GM19438 (cell line): ENCODE measurements around the gene SLC13A3.

Source experiments
- ATAC-seq: cut with Tn5 transposase; IDR thresholded peaks from one replicate; pipeline ENCODE4 v1.9.1; 2021; ENCODE audit warnings: low read depth; ENCODE audit not compliant: unreplicated experiment

Gene SLC13A3

GRCh38 chr20:46651091-46651962 is at the start of gene SLC13A3:
Gene SLC13A3, minus strand, starts transcription at chr20:46651459. Its CDS starts 38 bp downstream, at chr20:46651421.
- ATAC-seq = no peak

DNA sequence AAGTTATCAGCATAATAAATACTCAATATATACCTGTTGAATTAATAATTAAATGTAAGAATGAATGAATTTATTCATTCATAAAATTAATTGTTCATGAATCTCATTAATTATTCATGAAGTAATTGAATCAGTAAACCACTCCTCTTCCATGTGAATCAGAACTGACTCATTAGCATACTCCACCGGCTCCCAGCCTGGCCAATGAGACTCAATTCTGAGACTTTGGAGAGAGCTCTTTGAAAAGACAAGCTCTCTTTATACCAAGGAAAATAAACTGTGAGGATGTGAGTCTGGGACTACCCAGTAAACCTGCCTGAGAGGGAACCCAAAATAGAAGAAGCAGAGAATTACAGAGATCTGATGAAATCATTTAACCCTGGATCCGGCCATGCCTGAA is 49.8 kb upstream of the SLC13A3 start:
- no peak for ATAC-seq

DNA sequence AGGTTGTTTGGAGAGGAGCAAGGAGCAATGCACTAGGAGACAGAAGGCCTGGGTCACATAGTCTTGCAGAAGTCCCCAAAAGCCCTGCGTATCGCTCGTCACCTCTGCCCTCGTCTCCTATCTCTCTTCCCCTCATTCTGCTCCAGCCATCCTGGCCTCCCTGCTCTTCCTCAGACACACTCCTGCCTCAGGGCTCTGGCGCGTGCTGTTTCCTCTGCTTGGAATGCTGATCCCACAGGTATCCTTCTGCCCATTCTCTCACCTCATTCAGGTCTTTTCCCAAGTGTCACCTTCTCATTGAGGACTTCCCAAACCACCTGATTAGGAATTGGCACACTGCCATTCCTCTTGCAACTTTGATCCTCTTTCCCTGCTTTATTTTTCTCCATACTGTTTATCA is 49.2 kb upstream of the SLC13A3 start:
- ATAC-seq = no peak

- ATAC-seq = no peak
Measured at GRCh38 chr20:46699651-46700359, 48.5 kb upstream of the SLC13A3 start.

DNA sequence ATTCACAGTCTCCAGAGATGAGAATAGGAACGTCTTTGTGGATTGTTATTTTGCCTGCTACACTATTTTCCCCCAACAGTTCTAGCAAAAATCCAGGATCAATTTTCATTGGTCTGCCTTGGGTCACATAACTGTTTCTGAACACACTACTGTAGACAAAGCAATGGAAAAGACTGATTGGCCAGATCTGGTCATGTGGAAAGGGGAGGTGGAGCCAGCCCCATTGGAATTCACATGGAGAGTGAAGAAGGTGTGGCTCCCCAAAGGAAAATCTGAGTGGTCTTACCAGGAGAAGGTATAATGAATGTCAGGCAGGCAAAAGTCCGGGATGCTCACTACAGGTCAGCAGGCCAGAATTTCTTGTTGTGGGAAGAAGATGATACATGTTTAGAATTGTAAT is 47.5 kb upstream of the SLC13A3 start:
- ATAC-seq = no peak

- ATAC-seq = no peak
Measured at GRCh38 chr20:46696791-46697279, 45.6 kb upstream of the SLC13A3 start.

DNA sequence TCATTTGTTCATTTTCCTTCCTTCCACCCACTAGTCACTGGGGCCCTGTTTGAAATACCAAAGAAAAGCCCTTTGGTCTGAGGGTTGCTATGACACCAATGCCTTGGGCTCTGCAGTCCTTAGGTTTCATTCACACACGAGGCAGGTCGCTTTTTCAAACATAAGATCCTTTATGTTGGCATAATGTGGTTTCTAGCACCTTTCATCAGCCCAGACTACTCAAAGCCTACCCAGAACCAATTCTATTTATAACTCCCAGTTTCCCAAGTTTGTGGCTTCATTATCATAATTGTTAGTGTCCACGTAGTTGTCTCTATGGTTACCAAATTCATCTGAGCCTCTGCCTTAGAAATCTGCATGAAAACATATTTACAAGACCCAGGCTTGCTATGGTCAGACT is 44.6 kb upstream of the SLC13A3 start:
- no peak for ATAC-seq

- ATAC-seq = no peak
Measured at GRCh38 chr20:46694484-46694883, 43.2 kb upstream of the SLC13A3 start.

- no peak for ATAC-seq
Measured at GRCh38 chr20:46691196-46691595, 39.9 kb upstream of the SLC13A3 start.

GRCh38 chr20:46690219-46691106 is 39.2 kb upstream of the SLC13A3 start:
- ATAC-seq = no peak

GRCh38 chr20:46689754-46690085 is 38.5 kb upstream of the SLC13A3 start:
- no peak for ATAC-seq

GRCh38 chr20:46689082-46689753 is 38.0 kb upstream of the SLC13A3 start, which contains the start of gene TP53RK:
Gene TP53RK, minus strand, starts transcription at chr20:46689444. Its CDS starts 30 bp downstream, at chr20:46689414.
- ATAC-seq = peak; percentile 90

- no peak for ATAC-seq
Measured at GRCh38 chr20:46688151-46689081, 37.2 kb upstream of the SLC13A3 start.

DNA sequence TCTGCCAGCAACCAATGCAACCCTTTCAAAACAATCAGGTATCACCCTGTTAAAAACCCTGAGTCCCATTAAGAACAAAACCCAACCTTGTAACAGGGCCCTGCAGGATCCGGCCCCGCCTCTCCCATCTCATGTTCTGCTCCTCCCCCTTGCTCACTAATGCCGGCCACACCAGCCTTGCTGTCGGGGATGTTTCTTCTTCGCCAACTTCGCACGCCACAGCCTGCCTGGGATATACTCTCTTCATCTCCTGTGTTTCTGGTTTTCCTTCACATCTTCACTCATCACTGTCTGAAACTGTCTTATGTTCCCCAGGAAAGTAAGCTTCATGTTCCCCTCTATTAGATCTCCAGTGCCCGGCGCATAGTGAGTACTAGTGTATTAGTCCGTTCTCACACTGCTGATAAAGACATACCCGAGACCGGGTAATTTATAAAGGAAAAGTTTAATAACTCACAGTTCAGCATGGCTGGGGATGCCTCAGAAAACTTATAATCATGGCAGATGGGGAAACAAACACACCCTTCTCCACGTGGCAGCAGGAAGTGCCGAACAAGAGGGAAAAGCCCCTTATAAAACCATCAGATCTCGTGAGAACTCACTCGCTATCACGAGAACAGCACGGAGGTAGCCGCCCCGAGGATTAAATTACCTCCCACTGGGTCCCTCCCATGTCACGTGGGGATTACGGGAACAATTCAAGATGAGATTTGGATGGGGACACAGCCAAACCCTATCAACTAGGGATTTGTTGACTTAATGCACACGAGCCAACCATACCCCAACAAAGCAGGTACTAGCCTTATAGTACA is 32.9 kb upstream of the SLC13A3 start:
- no peak for ATAC-seq

- ATAC-seq = no peak
Measured at GRCh38 chr20:46683668-46683938, 32.3 kb upstream of the SLC13A3 start.

DNA sequence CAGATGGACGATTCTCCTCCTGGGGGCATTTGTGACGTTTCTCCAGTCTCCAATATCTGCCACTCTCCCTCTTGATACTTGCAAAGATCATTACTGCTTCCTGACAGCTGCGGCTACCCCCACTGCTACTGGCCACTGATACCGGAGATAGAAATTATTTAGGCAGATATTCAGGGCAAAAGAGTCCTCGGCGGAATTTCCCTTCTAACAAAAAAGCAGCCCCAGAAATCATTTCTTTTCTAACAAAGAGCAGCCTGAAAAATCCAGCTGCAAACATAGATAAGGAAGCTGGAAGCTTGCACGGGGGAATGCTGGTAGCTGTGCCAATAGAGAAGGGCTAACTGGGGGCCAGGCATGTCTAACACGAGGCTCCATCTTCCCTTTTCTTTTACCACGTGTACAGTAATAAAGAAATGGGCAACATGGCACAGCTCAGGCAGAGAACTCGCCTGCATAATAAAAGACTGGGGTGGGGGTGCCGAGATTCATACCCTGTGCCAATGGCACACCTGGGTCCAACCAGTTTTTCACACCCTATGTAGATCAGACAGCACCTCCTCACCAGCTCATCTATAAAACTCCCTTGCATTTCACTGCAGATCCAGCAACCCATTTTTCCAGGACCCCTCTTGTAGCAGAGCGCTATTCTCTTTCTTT is 31.9 kb upstream of the SLC13A3 start:
- no peak for ATAC-seq

- no peak for ATAC-seq
Measured at GRCh38 chr20:46682063-46682821, 31.0 kb upstream of the SLC13A3 start.
